GM21515 (cell line): ENCODE measurements around the gene SLC38A2.

Source experiments
- ATAC-seq: cut with Tn5 transposase; IDR thresholded peaks from one replicate; pipeline ENCODE4 v1.9.1; 2021; ENCODE audit not compliant: unreplicated experiment

Gene SLC38A2

GRCh38 chr12:46362895-46363581, 9.5 kb downstream of the SLC38A2 start:
- no peak for ATAC-seq

GRCh38 chr12:46361667-46362034, 10.9 kb downstream of the SLC38A2 start:
- no peak for ATAC-seq

- ATAC-seq: peak; percentile 52
Observed at GRCh38 chr12:46360908-46361666, 11.5 kb downstream of the SLC38A2 start.

GRCh38 chr12:46360370-46360769, 12.2 kb downstream of the SLC38A2 start:
- ATAC-seq: no peak

- no peak for ATAC-seq
Observed at GRCh38 chr12:46359667-46360280, 12.8 kb downstream of the SLC38A2 start.

- ATAC-seq: no peak
Observed at GRCh38 chr12:46358791-46359666, 13.5 kb downstream of the SLC38A2 start.

- ATAC-seq: no peak
Observed at GRCh38 chr12:46358325-46358700, 14.3 kb downstream of the SLC38A2 start.

GRCh38 chr12:46357438-46358324, 14.9 kb downstream of the SLC38A2 start:
- no peak for ATAC-seq

GRCh38 chr12:46356655-46357437, 15.7 kb downstream of the SLC38A2 start:
- no peak for ATAC-seq

- ATAC-seq: no peak
Observed at GRCh38 chr12:46354802-46355199, 17.8 kb downstream of the SLC38A2 start.

- no peak for ATAC-seq
Observed at GRCh38 chr12:46354111-46354801, 18.3 kb downstream of the SLC38A2 start.

- no peak for ATAC-seq
Observed at GRCh38 chr12:46351886-46352650, 20.5 kb downstream of the SLC38A2 start.

- ATAC-seq: no peak
Observed at GRCh38 chr12:46351138-46351537, 21.4 kb downstream of the SLC38A2 start.

GRCh38 chr12:46349253-46349652, 23.3 kb downstream of the SLC38A2 start:
- ATAC-seq: no peak

GRCh38 chr12:46343118-46343852, 29.3 kb downstream of the SLC38A2 start:
- no peak for ATAC-seq

GRCh38 chr12:46342562-46343033, 30.0 kb downstream of the SLC38A2 start:
- no peak for ATAC-seq

GRCh38 chr12:46339051-46339450, 33.5 kb downstream of the SLC38A2 start:
- no peak for ATAC-seq
